ENCODE data around the gene COL9A3.

Gene COL9A3

DNA sequence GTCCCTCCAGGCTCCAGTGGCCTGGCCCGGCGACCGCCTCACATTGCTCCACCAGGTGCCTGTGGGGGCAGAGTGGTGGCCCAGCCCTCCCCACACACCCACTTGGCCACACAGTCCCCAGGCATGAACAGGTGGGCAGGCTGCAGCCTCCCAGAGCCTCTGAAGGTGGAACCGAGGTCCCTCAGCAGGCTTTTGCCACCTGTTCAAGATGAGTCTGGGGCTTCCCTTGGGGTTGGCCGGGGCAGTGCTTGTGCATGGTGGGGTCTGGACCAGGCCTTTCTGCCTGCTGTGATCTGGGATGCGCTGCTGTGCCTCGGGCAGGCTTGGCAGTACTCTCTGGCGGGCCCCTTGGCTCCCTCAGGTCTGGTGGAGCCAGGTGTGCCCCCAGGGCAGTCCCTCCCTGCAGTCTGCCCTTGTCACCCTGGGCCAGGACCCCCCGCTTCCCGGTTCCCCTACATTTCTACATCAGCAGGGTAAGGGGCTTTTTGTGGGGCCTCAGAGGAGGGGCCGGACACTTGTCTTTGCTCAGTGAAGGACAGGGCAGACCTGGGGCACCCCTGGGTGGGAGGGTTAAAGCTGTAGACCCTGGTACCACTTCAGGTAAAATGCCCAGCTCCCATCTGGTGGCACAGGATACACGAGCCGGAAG, 2.7 kb upstream of the COL9A3 start:
- TF ChIP-seq, protein P1, sequence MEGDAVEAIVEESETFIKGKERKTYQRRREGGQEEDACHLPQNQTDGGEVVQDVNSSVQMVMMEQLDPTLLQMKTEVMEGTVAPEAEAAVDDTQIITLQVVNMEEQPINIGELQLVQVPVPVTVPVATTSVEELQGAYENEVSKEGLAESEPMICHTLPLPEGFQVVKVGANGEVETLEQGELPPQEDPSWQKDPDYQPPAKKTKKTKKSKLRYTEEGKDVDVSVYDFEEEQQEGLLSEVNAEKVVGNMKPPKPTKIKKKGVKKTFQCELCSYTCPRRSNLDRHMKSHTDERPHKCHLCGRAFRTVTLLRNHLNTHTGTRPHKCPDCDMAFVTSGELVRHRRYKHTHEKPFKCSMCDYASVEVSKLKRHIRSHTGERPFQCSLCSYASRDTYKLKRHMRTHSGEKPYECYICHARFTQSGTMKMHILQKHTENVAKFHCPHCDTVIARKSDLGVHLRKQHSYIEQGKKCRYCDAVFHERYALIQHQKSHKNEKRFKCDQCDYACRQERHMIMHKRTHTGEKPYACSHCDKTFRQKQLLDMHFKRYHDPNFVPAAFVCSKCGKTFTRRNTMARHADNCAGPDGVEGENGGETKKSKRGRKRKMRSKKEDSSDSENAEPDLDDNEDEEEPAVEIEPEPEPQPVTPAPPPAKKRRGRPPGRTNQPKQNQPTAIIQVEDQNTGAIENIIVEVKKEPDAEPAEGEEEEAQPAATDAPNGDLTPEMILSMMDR (IDR thresholded peaks at IDR 0.05; ENCODE audit: extremely low read depth, missing control alignments): no peak
- DNase-seq (ENCODE audit: low spot score): no peak

GRCh38 chr20:62814709-62815065, 2.2 kb upstream of the COL9A3 start:
- no peak for DNase-seq (ENCODE audit: low spot score)
- TF ChIP-seq, protein P1 (IDR thresholded peaks at IDR 0.05; ENCODE audit: extremely low read depth, missing control alignments): no peak

DNA sequence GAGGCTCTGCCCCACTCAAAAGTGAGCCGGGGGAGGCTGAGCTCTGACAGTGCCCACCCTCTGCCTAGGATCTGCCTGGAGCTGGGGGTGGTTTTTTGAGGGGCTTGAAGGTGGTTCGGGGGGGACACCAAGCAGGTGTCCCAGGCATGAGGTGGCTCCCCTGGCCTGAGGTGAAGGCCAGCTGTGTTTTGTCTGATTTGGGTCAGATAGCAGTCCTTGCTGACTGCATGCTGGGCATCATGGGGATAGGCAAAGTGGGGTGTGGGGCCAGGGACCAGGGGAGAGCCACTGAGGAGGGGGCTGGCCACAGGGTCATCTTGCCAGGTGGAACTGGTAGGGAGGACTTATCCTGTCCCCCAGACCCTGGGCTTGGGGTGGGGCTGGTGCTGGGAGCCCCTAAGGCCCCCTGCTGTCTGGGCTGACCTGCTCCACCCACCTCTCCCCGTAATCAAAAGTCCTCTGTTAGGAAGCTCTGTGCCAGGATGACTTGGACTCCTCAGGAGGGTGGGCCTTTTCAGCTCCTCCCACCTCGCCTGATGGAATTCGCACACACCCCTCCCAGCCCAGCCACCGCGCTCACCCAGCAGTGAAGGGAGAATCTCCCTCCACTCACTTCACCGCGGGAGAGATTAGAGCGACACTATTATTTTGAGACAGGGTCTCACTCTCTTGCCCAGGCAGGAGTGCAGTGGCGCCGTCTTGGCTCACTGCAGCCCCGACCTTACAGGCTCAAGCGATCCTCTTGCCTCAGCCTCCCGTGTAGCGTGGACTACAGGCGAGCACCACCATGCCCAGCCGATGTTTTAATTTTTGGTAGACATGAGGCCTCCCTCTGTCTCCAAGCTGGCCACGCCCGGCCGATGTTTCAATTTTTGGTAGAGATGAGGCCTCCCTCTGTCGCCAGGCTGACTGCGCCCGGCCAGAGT, 1.5 kb upstream of the COL9A3 start:
- TF ChIP-seq, protein P1 (IDR thresholded peaks at IDR 0.05; ENCODE audit: extremely low read depth, missing control alignments): no peak
- no peak for DNase-seq (ENCODE audit: low spot score)

- TF ChIP-seq, protein P1 (IDR thresholded peaks at IDR 0.05; ENCODE audit: extremely low read depth, missing control alignments): no peak
- no peak for DNase-seq (ENCODE audit: low spot score)
Measured at GRCh38 chr20:62816031-62816883, 593 bp upstream of the COL9A3 start.

GRCh38 chr20:62817975-62818591, 1.2 kb downstream of the COL9A3 start:
- DNase-seq (ENCODE audit: low spot score): no peak
- TF ChIP-seq, protein P1 (IDR thresholded peaks at IDR 0.05; ENCODE audit: extremely low read depth, missing control alignments): no peak

- TF ChIP-seq, protein P1 (IDR thresholded peaks at IDR 0.05; ENCODE audit: extremely low read depth, missing control alignments): no peak
- DNase-seq (ENCODE audit: low spot score): no peak
Measured at GRCh38 chr20:62818592-62819493, 2.0 kb downstream of the COL9A3 start.
